ENCODE measurements around the gene UBA52. TPM values are rescaled to one million over a fixed set of nuclear protein-coding genes. Genes with fewer than 3 reads are reported as not detected.
A peak's percentile ranks its signal among the peaks of the same experiment; 100 is the strongest.

Gene UBA52
- total and polyA plus RNA-seq, 7 experiments from 2014 or later, result 1,563 to 2,429 (median 2,196) TPM

DNA sequence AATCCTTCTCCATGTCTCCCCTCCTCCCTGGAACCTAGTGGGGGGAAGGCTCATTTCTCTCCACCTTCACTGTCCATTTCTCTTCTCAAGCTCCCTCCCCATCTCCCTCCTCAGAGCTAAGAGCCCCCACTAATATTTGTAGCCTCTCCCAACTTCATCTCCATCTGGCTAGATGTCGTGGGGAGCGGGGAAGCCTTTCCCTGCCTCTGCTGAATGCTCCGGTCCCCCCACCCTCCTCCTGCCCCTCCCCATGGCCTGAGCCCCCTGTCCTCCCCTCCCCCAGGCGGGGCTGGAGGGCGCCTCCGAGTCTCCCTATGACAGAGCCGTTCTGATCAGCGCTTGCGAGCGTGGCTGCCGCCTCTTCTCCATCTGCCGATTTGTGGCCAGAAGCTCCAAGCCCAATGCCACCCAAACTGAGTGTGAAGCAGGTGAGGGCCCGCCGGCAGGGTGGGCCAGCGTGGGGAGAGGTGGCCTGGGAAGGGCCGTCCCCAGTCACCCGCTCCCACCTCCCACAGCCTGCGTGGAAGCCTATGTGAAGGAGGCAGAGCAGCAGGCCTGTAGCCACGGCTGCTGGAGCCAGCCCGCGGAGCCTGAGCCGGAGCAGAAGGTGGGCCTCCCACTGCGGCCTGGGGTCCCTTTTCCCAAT, 42.1 kb downstream of the UBA52 start:
- Mint-ChIP-seq H3K36me3 (no peaks in the 10 kb centered on the region), H3K4me3 (peak overlapping the region; percentile 58 to 87 (median 70)), H3K27ac (no peak overlapping the region), H3K9me3 (peaks cover 0 to 2% (median 0%) of the 10 kb centered on the region in 11 donors), H3K4me1 (peaks cover 6 to 25% (median 15%) of the 10 kb centered on the region in 7 donors), H3K27me3 (peaks cover 42 to 72% (median 67%) of the 10 kb centered on the region in 5 donors)
- Histone ChIP-seq H3K27ac (ENCODE audit: low read depth, low read length) (no peak overlapping the region), H3K9me3 (ENCODE audit: control insufficient read depth in 2 of 3, low read length in 3 of 3) (no peaks in the 10 kb centered on the region), H3K36me3 (ENCODE audit: control insufficient read depth in 2 of 3, insufficient read depth in 3 of 3, low read length in 3 of 3) (no peaks in the 10 kb centered on the region), H3K27me3 (ENCODE audit: control insufficient read depth in 2 of 2, insufficient read depth in 2 of 2, low read length in 2 of 2) (peaks cover 11 to 22% of the 10 kb centered on the region in 2 donors), H3K4me3 (ENCODE audit: low read length) (no peak overlapping the region), H3K4me1 (ENCODE audit: control insufficient read depth in 2 of 2, insufficient read depth in 2 of 2, low read length in 2 of 2) (peaks cover 12% of the 10 kb centered on the region in 2 donors)
- no peak for DNase-seq
- intact Hi-C loops (cut with micrococcal nuclease), result loop anchor here in 1 of 2 donors (5.0 kb wide), 1 partner anchor 174 kb away; no protein-coding TSS in a partner anchor
- ATAC-seq, result no peak
- CTCF ChIA-PET, result interaction anchor here (0.6 to 1.3 kb wide), 2 partner anchors 25 to 145 kb away, joined by 3 to 4 read pairs; partner anchors contain the start of gene REX1BD
- POLR2A ChIA-PET, result interaction anchor here (1.1 kb wide), 1 partner anchor 20 kb away, joined by 3 read pairs; no protein-coding TSS in a partner anchor

GRCh38 chr19:18616023-18616422, 44.4 kb downstream of the UBA52 start:
- H3K4me3 ChIP-seq (ENCODE audit: low read length), result no peak overlapping the region
- no peak overlapping the region for H3K27ac Mint-ChIP-seq
- peak overlapping the region in 1 of 10 donors; percentile 12 for H3K4me3 Mint-ChIP-seq
- no peaks in the 10 kb centered on the region for H3K36me3 Mint-ChIP-seq
- H3K9me3 Mint-ChIP-seq, result peaks cover 0 to 1% (median 0%) of the 10 kb centered on the region in 11 donors
- ATAC-seq, result no peak
- peaks cover 30 to 54% (median 47%) of the 10 kb centered on the region in 5 donors for H3K27me3 Mint-ChIP-seq
- H3K27ac ChIP-seq (ENCODE audit: low read depth, low read length), result no peak overlapping the region
- peaks cover 10 to 11% of the 10 kb centered on the region in 2 donors for H3K27me3 ChIP-seq (ENCODE audit: control insufficient read depth in 2 of 2, insufficient read depth in 2 of 2, low read length in 2 of 2)
- DNase-seq, result no peak
- CTCF ChIA-PET, result no interaction called here
- intact Hi-C loops (cut with micrococcal nuclease), result no loop called here
- H3K36me3 ChIP-seq (ENCODE audit: control insufficient read depth in 2 of 3, insufficient read depth in 3 of 3, low read length in 3 of 3), result no peaks in the 10 kb centered on the region
- peaks cover 10 to 12% of the 10 kb centered on the region in 2 donors for H3K4me1 ChIP-seq (ENCODE audit: control insufficient read depth in 2 of 2, insufficient read depth in 2 of 2, low read length in 2 of 2)
- H3K9me3 ChIP-seq (ENCODE audit: control insufficient read depth in 2 of 3, low read length in 3 of 3), result no peaks in the 10 kb centered on the region
- peaks cover 3 to 21% (median 13%) of the 10 kb centered on the region in 7 donors for H3K4me1 Mint-ChIP-seq
- POLR2A ChIA-PET, result no interaction called here

- Histone ChIP-seq H3K9me3 (ENCODE audit: control insufficient read depth in 2 of 3, low read length in 3 of 3) (no peaks in the 10 kb centered on the region), H3K36me3 (ENCODE audit: control insufficient read depth in 2 of 3, insufficient read depth in 3 of 3, low read length in 3 of 3) (no peaks in the 10 kb centered on the region), H3K4me3 (ENCODE audit: low read length) (no peak overlapping the region), H3K27me3 (ENCODE audit: control insufficient read depth in 2 of 2, insufficient read depth in 2 of 2, low read length in 2 of 2) (peaks cover under 1 to 7% of the 10 kb centered on the region in 2 donors), H3K4me1 (ENCODE audit: control insufficient read depth in 2 of 2, insufficient read depth in 2 of 2, low read length in 2 of 2) (peaks cover 0 to 6% of the 10 kb centered on the region in 2 donors), H3K27ac (ENCODE audit: low read depth, low read length) (no peak overlapping the region)
- POLR2A ChIA-PET, result no interaction called here
- ATAC-seq, result no peak
- intact Hi-C loops (cut with micrococcal nuclease), result no loop called here
- Mint-ChIP-seq H3K36me3 (no peaks in the 10 kb centered on the region), H3K4me1 (peaks cover 0 to 10% (median 3%) of the 10 kb centered on the region in 7 donors), H3K4me3 (no peak overlapping the region), H3K27me3 (peaks cover 20 to 44% (median 36%) of the 10 kb centered on the region in 5 donors), H3K27ac (no peak overlapping the region), H3K9me3 (no peaks in the 10 kb centered on the region)
- CTCF ChIA-PET, result no interaction called here
- DNase-seq, result no peak
These were observed 45.9 kb downstream of the UBA52 start for GRCh38 chr19:18617562-18617961.

GRCh38 chr19:18618236-18618635, 46.6 kb downstream of the UBA52 start:
- ChIA-PET CTCF (no interaction called here), POLR2A (no interaction called here)
- DNase-seq (no peak), ATAC-seq (no peak)
- no peaks in the 10 kb centered on the region for H3K9me3 ChIP-seq (ENCODE audit: control insufficient read depth in 2 of 3, low read length in 3 of 3)
- no peak overlapping the region for H3K27ac Mint-ChIP-seq
- H3K27me3 ChIP-seq (ENCODE audit: control insufficient read depth in 2 of 2, insufficient read depth in 2 of 2, low read length in 2 of 2), result peaks cover 0 to 7% of the 10 kb centered on the region in 2 donors
- H3K27ac ChIP-seq (ENCODE audit: low read depth, low read length), result no peak overlapping the region
- peaks cover 0 to 9% (median 2%) of the 10 kb centered on the region in 7 donors for H3K4me1 Mint-ChIP-seq
- peaks cover 18 to 44% (median 34%) of the 10 kb centered on the region in 5 donors for H3K27me3 Mint-ChIP-seq
- H3K4me3 Mint-ChIP-seq, result no peak overlapping the region
- intact Hi-C loops (cut with micrococcal nuclease), result no loop called here
- H3K36me3 ChIP-seq (ENCODE audit: control insufficient read depth in 2 of 3, insufficient read depth in 3 of 3, low read length in 3 of 3), result no peaks in the 10 kb centered on the region
- no peak overlapping the region for H3K4me3 ChIP-seq (ENCODE audit: low read length)
- H3K4me1 ChIP-seq (ENCODE audit: control insufficient read depth in 2 of 2, insufficient read depth in 2 of 2, low read length in 2 of 2), result peaks cover 0 to 2% of the 10 kb centered on the region in 2 donors
- H3K9me3 Mint-ChIP-seq, result no peaks in the 10 kb centered on the region
- no peaks in the 10 kb centered on the region for H3K36me3 Mint-ChIP-seq

GRCh38 chr19:18620311-18620710, 48.7 kb downstream of the UBA52 start:
- Mint-ChIP-seq H3K27me3 (peaks cover under 1 to 25% (median 15%) of the 10 kb centered on the region in 5 donors), H3K27ac (no peak overlapping the region), H3K9me3 (no peaks in the 10 kb centered on the region), H3K4me3 (no peak overlapping the region), H3K4me1 (no peaks in the 10 kb centered on the region), H3K36me3 (no peaks in the 10 kb centered on the region)
- H3K9me3 ChIP-seq (ENCODE audit: control insufficient read depth in 2 of 3, low read length in 3 of 3), result no peaks in the 10 kb centered on the region
- no peak overlapping the region for H3K27ac ChIP-seq (ENCODE audit: low read depth, low read length)
- intact Hi-C loops (cut with micrococcal nuclease), result no loop called here
- POLR2A ChIA-PET, result no interaction called here
- ATAC-seq (no peak), DNase-seq (no peak)
- CTCF ChIA-PET, result no interaction called here
- no peak overlapping the region for H3K4me3 ChIP-seq (ENCODE audit: low read length)
- H3K36me3 ChIP-seq (ENCODE audit: control insufficient read depth in 2 of 3, insufficient read depth in 3 of 3, low read length in 3 of 3), result no peaks in the 10 kb centered on the region
- H3K27me3 ChIP-seq (ENCODE audit: control insufficient read depth in 2 of 2, insufficient read depth in 2 of 2, low read length in 2 of 2), result peaks cover 0 to 7% of the 10 kb centered on the region in 2 donors
- no peaks in the 10 kb centered on the region for H3K4me1 ChIP-seq (ENCODE audit: control insufficient read depth in 2 of 2, insufficient read depth in 2 of 2, low read length in 2 of 2)

- no peaks in the 10 kb centered on the region for H3K4me1 ChIP-seq (ENCODE audit: control insufficient read depth in 2 of 2, insufficient read depth in 2 of 2, low read length in 2 of 2)
- H3K4me1 Mint-ChIP-seq, result no peaks in the 10 kb centered on the region
- no peak overlapping the region for H3K4me3 ChIP-seq (ENCODE audit: low read length)
- H3K27me3 ChIP-seq (ENCODE audit: control insufficient read depth in 2 of 2, insufficient read depth in 2 of 2, low read length in 2 of 2), result peaks cover 0 to 7% of the 10 kb centered on the region in 2 donors
- peak overlapping the region in 1 of 9 donors; percentile 23 for H3K27ac Mint-ChIP-seq
- no peaks in the 10 kb centered on the region for H3K36me3 Mint-ChIP-seq
- ATAC-seq, result no peak
- intact Hi-C loops (cut with micrococcal nuclease), result no loop called here
- no peaks in the 10 kb centered on the region for H3K36me3 ChIP-seq (ENCODE audit: control insufficient read depth in 2 of 3, insufficient read depth in 3 of 3, low read length in 3 of 3)
- H3K27me3 Mint-ChIP-seq, result peaks cover 0 to 23% (median 10%) of the 10 kb centered on the region in 5 donors
- CTCF ChIA-PET, result no interaction called here
- no peaks in the 10 kb centered on the region for H3K9me3 Mint-ChIP-seq
- no peak overlapping the region for H3K27ac ChIP-seq (ENCODE audit: low read depth, low read length)
- no peak overlapping the region for H3K4me3 Mint-ChIP-seq
- no peaks in the 10 kb centered on the region for H3K9me3 ChIP-seq (ENCODE audit: control insufficient read depth in 2 of 3, low read length in 3 of 3)
- DNase-seq, result no peak
- POLR2A ChIA-PET, result interaction anchor here (1.2 kb wide), 1 partner anchor 9 kb away, joined by 5 read pairs; the partner anchor contains the start of gene TMEM59L
These were observed 49.2 kb downstream of the UBA52 start for GRCh38 chr19:18620902-18621301.

- Histone ChIP-seq H3K4me3 (ENCODE audit: low read length) (no peak overlapping the region), H3K36me3 (ENCODE audit: control insufficient read depth in 2 of 3, insufficient read depth in 3 of 3, low read length in 3 of 3) (no peaks in the 10 kb centered on the region), H3K27ac (ENCODE audit: low read depth, low read length) (no peak overlapping the region), H3K9me3 (ENCODE audit: control insufficient read depth in 2 of 3, low read length in 3 of 3) (no peaks in the 10 kb centered on the region), H3K4me1 (ENCODE audit: control insufficient read depth in 2 of 2, insufficient read depth in 2 of 2, low read length in 2 of 2) (no peaks in the 10 kb centered on the region), H3K27me3 (ENCODE audit: control insufficient read depth in 2 of 2, insufficient read depth in 2 of 2, low read length in 2 of 2) (no peaks in the 10 kb centered on the region)
- POLR2A ChIA-PET, result no interaction called here
- no peak for ATAC-seq
- Mint-ChIP-seq H3K4me3 (no peak overlapping the region), H3K27me3 (peaks cover 0 to 5% (median 0%) of the 10 kb centered on the region in 5 donors), H3K27ac (no peak overlapping the region), H3K4me1 (no peaks in the 10 kb centered on the region), H3K9me3 (no peaks in the 10 kb centered on the region), H3K36me3 (no peaks in the 10 kb centered on the region)
- CTCF ChIA-PET, result no interaction called here
- no peak for DNase-seq
- intact Hi-C loops (cut with micrococcal nuclease), result no loop called here
These were observed 55.2 kb downstream of the UBA52 start for GRCh38 chr19:18626906-18627305.
